ENCODE measurements around the gene LZTS2. TPM values are rescaled to one million over a fixed set of nuclear protein-coding genes. Genes with fewer than 3 reads are reported as not detected.

The LZTS2 gene
- total and polyA plus RNA-seq, 2 of the 8 experiments (the other 6 are each of a cell fraction or from before 2014, with no cell fraction given) = 75.7 to 99.5 TPM

DNA sequence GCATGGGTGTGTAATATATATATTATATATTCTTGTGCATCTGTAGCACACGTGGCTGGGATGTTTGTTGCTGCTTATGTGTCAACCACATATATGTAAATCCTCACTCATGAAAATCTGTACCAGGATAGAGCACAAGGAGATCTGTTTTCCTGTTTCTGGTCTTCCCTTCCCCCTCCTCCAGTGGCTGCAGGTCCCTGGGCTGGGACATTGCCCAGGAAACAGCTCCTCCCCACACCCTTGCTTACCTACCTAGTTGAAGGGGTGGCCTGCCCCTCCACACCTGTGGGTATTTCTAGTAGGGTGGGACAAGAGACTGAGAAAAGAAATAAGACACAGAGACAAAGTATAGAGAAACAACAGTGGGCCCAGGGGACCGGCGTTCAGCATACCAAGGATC, 33.7 kb downstream of the LZTS2 start:
- peaks cover 17% of the 10 kb centered on the region for H3K23me2 ChIP-seq (ENCODE audit: low read depth, low read length)
- 78% methylated on average over 3 of the region's 3 CpGs; no CpG with 5 or more reads in 1 of the 2 experiments for WGBS, 2 experiments (ENCODE audit: extremely low coverage in 1 of 2, insufficient coverage in 1 of 2, insufficient read length in 1 of 2, insufficient replicate concordance in 2 of 2, low coverage in 1 of 2, low lambda C conversion rate in 2 of 2, missing lambda C conversion rate in 1 of 2)
- no peak overlapping the region for H4K8ac ChIP-seq (ENCODE audit: extremely low read depth, insufficient read depth, low read length)
- DNase-seq (ENCODE audit: low read depth in 1 of 2, low spot score in 2 of 2) = no peak
- no peak overlapping the region for H2AK5ac ChIP-seq (ENCODE audit: low read depth, low read length)
- no peaks in the 10 kb centered on the region for H3K79me2 ChIP-seq (ENCODE audit: control insufficient read depth in 1 of 2, insufficient read depth in 2 of 2, low read length in 2 of 2)
- no peak overlapping the region for H2BK15ac ChIP-seq (ENCODE audit: low read length)
- no peak overlapping the region for H2BK20ac ChIP-seq (ENCODE audit: low read length)
- H3K4me1 ChIP-seq (replicated peaks in 1 of 4; ENCODE audit: control insufficient read depth in 3 of 4, insufficient read depth in 4 of 4, low read length in 3 of 4) = peaks cover 0 to 26% (median 21%) of the 10 kb centered on the region in 4 experiments; a peak in 6 of 7 replicates
- H4K91ac ChIP-seq (replicated peaks; ENCODE audit: insufficient read length, low read length) = no peak overlapping the region
- no peak overlapping the region for H2BK12ac ChIP-seq (ENCODE audit: low read depth, low read length)
- ChIA-PET POLR2A (ENCODE audit: partially characterized antibody) (no interaction called here), CTCF (ENCODE audit: partially characterized antibody) (interaction anchor here (11.4 to 51.8 kb wide), 2 partner anchors 16 to 41 kb away, joined by 145 to 2176 read pairs; partner anchors contain the start of gene KAZALD1)
- H3K36me3 ChIP-seq (ENCODE audit: control insufficient read depth in 2 of 4, insufficient read depth in 4 of 4, low read length in 3 of 4) = no peaks in the 10 kb centered on the region
- no peaks in the 10 kb centered on the region for H3K9me3 ChIP-seq (ENCODE audit: insufficient read depth in 2 of 2, low read depth in 1 of 2, low read length in 1 of 2)
- no peak overlapping the region for H3K4ac ChIP-seq (replicated peaks; ENCODE audit: insufficient read length, low read depth, low read length)
- H2BK120ac ChIP-seq (replicated peaks; ENCODE audit: low read depth, low read length) = no peak overlapping the region
- no peak overlapping the region for H2BK5ac ChIP-seq (ENCODE audit: low read depth, low read length)
- H2AFZ ChIP-seq (ENCODE audit: low read length) = no peak overlapping the region
- H3K56ac ChIP-seq (replicated peaks; ENCODE audit: insufficient read length, low read depth, low read length) = no peak overlapping the region
- H3K79me1 ChIP-seq (ENCODE audit: low read depth, low read length) = no peaks in the 10 kb centered on the region; the same call in 1 of the 2 replicates
- no peak overlapping the region for H4K5ac ChIP-seq (ENCODE audit: insufficient read length, low read depth, low read length)
- no peak overlapping the region for H3K23ac ChIP-seq (ENCODE audit: insufficient read length)
- H3K27me3 ChIP-seq (replicated peaks in 1 of 4; ENCODE audit: control insufficient read depth in 3 of 4, extremely low read depth in 1 of 4, insufficient read depth in 3 of 4, low read length in 3 of 4) = peaks cover 1 to 45% (median 37%) of the 10 kb centered on the region in 4 experiments
- no peak for FAIRE-seq
- no peak overlapping the region for H3K14ac ChIP-seq (ENCODE audit: insufficient read length)
- H4K20me1 ChIP-seq (replicated peaks in 1 of 2; ENCODE audit: control insufficient read depth in 1 of 2, insufficient read depth in 2 of 2, low read length in 2 of 2) = peaks cover 0 to 3% of the 10 kb centered on the region in 2 experiments
- no peak overlapping the region; a peak in 1 of 4 replicates for H3K4me2 ChIP-seq (ENCODE audit: insufficient read depth in 1 of 2, low read depth in 2 of 2, low read length in 2 of 2)
- no peak overlapping the region for H3K18ac ChIP-seq (ENCODE audit: extremely low read depth, low read length)
- no peak overlapping the region for H3K4me3 ChIP-seq (ENCODE audit: extremely low read depth in 1 of 4, insufficient read depth in 2 of 4, low read depth in 3 of 4, low read length in 4 of 4)
- no peak overlapping the region for H3K27ac ChIP-seq (ENCODE audit: low read depth, low read length)
- H3K9ac ChIP-seq (replicated peaks in 1 of 4; ENCODE audit: extremely low read depth in 1 of 4, low read depth in 3 of 4, low read length in 3 of 4) = no peak overlapping the region
- TF ChIP-seq, protein P1, sequence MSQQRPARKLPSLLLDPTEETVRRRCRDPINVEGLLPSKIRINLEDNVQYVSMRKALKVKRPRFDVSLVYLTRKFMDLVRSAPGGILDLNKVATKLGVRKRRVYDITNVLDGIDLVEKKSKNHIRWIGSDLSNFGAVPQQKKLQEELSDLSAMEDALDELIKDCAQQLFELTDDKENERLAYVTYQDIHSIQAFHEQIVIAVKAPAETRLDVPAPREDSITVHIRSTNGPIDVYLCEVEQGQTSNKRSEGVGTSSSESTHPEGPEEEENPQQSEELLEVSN (IDR thresholded peaks at IDR 0.05) = no peak
- no peak for TF ChIP-seq JUN (IDR thresholded peaks at IDR 0.05; ENCODE audit: low read depth, low read length)
- TF ChIP-seq GABPA (IDR thresholded peaks at IDR 0.05; ENCODE audit: borderline replicate concordance, insufficient read depth, low read length) = no peak
